ENCODE results near the gene ARMC8.

DNA sequence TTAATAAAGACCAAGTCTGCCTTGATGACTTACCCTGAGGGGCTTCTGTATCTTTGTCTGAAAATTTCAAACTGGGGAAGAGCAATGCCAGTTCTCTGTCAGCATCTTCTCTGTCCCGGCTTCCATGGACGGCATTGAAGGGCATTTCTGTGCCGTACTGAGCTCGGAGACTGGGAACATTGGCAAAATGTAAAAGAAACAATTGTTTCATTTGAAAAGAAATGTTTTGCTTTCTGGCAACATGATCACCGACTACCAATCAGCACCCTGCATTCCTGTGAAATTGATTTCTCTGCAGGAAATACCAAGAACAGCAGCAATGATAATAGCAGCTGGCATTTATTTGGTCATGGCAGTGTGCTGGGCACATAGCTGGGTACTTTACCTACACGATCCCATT, 116.4 kb downstream of the ARMC8 start:
- TF ChIP-seq, protein P1, sequence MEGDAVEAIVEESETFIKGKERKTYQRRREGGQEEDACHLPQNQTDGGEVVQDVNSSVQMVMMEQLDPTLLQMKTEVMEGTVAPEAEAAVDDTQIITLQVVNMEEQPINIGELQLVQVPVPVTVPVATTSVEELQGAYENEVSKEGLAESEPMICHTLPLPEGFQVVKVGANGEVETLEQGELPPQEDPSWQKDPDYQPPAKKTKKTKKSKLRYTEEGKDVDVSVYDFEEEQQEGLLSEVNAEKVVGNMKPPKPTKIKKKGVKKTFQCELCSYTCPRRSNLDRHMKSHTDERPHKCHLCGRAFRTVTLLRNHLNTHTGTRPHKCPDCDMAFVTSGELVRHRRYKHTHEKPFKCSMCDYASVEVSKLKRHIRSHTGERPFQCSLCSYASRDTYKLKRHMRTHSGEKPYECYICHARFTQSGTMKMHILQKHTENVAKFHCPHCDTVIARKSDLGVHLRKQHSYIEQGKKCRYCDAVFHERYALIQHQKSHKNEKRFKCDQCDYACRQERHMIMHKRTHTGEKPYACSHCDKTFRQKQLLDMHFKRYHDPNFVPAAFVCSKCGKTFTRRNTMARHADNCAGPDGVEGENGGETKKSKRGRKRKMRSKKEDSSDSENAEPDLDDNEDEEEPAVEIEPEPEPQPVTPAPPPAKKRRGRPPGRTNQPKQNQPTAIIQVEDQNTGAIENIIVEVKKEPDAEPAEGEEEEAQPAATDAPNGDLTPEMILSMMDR (IDR thresholded peaks at IDR 0.05), result no peak
- TF ChIP-seq EZH2 (IDR thresholded peaks at IDR 0.05; ENCODE audit: borderline replicate concordance, insufficient read depth, low read depth, low read length, poor library complexity, severe bottlenecking), result no peak

All from B cell (primary cell).